PC-3 (cell line): Measurements from ENCODE around the gene PRODH. TPM values are rescaled to one million over a fixed set of nuclear protein-coding genes. Genes with fewer than 3 reads are reported as not detected.
"Not testable (repeated sequence)": the region's sequence is repeated elsewhere in the genome, so short reads cannot be mapped to it uniquely, and the experiment has no call there.

Experiments
- ATAC-seq: fragments of 200-7000 bp; cut with Tn5 transposase; 2 replicates; pipeline ENCODE4 v1.9.1; 2020; ENCODE audit warnings: mild to moderate bottlenecking, moderate library complexity
- BruUV-seq: library from RNA; stranded (reverse); fragments of 400-500 nt; replicated peaks from 2 replicates; lab custom pipeline; 2021; lab: Mats Ljungman, UMichigan
- CTCF ChIA-PET: fragments of 300-600 bp; sonication (Branson Sonifier 250); formaldehyde crosslinking; loops from one replicate; lab custom pipeline; 2022; ENCODE audit warnings: antibody characterized with exemption; lab: Charles Lee
- POLR2A ChIA-PET: fragments of 300-600 bp; sonication (Branson Sonifier 250); formaldehyde crosslinking; loops from one replicate; lab custom pipeline; 2022; ENCODE audit warnings: antibody characterized with exemption; ENCODE audit not compliant: unreplicated experiment; lab: Charles Lee
- DNase-seq: peaks from one replicate; pipeline ENCODE4 v3.0.0-alpha.2; 2015
- H2AFZ ChIP-seq: fragments of 300-600 bp; sonication (generic); 2 replicates; pipeline ENCODE4 v1.6.0; 2016; ENCODE audit warnings: antibody characterized with exemption, low read length
- H3F3A ChIP-seq: fragments of 300-600 bp; sonication (generic); one replicate; pipeline ENCODE4 v1.6.0; 2017; ENCODE audit warnings: antibody characterized with exemption, low read length, control low read depth, mild to moderate bottlenecking; ENCODE audit not compliant: unreplicated experiment
- H3K27ac ChIP-seq: fragments of 300-600 bp; sonication (generic); 2 replicates; pipeline ENCODE4 v1.5.1; 2016; ENCODE audit warnings: mild to moderate bottlenecking, low read length
- H3K27me3 ChIP-seq: fragments of 300-600 bp; sonication (generic); 2 replicates; pipeline ENCODE4 v1.6.1; 2016; ENCODE audit warnings: low read length, mixed read lengths
- H3K36me3 ChIP-seq: fragments of 300-600 bp; sonication (generic); 2 replicates; pipeline ENCODE4 v1.6.1; 2016; ENCODE audit warnings: low read depth, mixed run types, low read length, mixed read lengths
- H3K4me1 ChIP-seq: fragments of 300-600 bp; sonication (generic); 2 replicates; pipeline ENCODE4 v1.5.1; 2016; ENCODE audit warnings: low read length; ENCODE audit not compliant: insufficient read depth
- H3K4me2 ChIP-seq: fragments of 300-600 bp; sonication (generic); 2 replicates; pipeline ENCODE4 v1.6.0; 2016; ENCODE audit warnings: low read length
- H3K4me3 ChIP-seq: fragments of 300-600 bp; sonication (generic); 2 replicates; pipeline ENCODE4 v1.5.1; 2016; ENCODE audit warnings: mild to moderate bottlenecking, low read length, mixed read lengths
- H3K79me2 ChIP-seq: fragments of 300-600 bp; sonication (generic); 2 replicates; pipeline ENCODE4 v1.6.1; 2017; ENCODE audit warnings: low read length, mixed read lengths
- H3K9ac ChIP-seq: fragments of 300-600 bp; sonication (generic); 2 replicates; pipeline ENCODE4 v1.6.0; 2016; ENCODE audit warnings: mild to moderate bottlenecking, low read length
- H3K9me2 ChIP-seq: fragments of 300-600 bp; sonication (generic); replicated peaks from 2 replicates; pipeline ENCODE4 v1.6.1; 2016; ENCODE audit warnings: mixed run types, low read length, mixed read lengths
- H3K9me3 ChIP-seq: fragments of 300-600 bp; sonication (generic); 2 replicates; pipeline ENCODE4 v1.6.1; 2016; ENCODE audit warnings: low read length, mixed read lengths
- H4K20me1 ChIP-seq: fragments of 300-600 bp; sonication (generic); 2 replicates; pipeline ENCODE4 v1.6.1; 2016; ENCODE audit warnings: low read length, mixed read lengths
- EZH2 ChIP-seq: fragments of 300-600 bp; sonication (generic); IDR thresholded peaks from one replicate; pipeline ENCODE4 v1.6.1; 2017; ENCODE audit warnings: antibody characterized with exemption, mild to moderate bottlenecking, low read length; ENCODE audit not compliant: unreplicated experiment
- EZH2phosphoT487 ChIP-seq: fragments of 300-600 bp; sonication (generic); IDR thresholded peaks from 2 replicates; pipeline ENCODE4 v1.6.1; 2018; ENCODE audit warnings: mild to moderate bottlenecking, antibody characterized with exemption, low read length, borderline replicate concordance
- intact Hi-C: fragments of 100-400 bp; cut with micrococcal nuclease; formaldehyde crosslinking; loops from 2 replicates; pipeline ENCODE4 v1.9.0; 2023
- total RNA-seq: library from RNA; depleted of rRNA; stranded (reverse); fragments of >200 nt; gene quantifications from 2 replicates; pipeline ENCODE4 v1.2.3, GENCODE V29; 2014
- TF ChIP-seq, protein P1 (sequence below): fragments of 300-600 bp; sonication (generic); conservative IDR thresholded peaks from 2 replicates; pipeline ENCODE4 v1.5.1; 2017; ENCODE audit warnings: antibody characterized with exemption, low read depth, mild to moderate bottlenecking, low read length

PRODH gene
- total RNA-seq, 1 experiment from 2014 or later = 0.84 TPM

DNA sequence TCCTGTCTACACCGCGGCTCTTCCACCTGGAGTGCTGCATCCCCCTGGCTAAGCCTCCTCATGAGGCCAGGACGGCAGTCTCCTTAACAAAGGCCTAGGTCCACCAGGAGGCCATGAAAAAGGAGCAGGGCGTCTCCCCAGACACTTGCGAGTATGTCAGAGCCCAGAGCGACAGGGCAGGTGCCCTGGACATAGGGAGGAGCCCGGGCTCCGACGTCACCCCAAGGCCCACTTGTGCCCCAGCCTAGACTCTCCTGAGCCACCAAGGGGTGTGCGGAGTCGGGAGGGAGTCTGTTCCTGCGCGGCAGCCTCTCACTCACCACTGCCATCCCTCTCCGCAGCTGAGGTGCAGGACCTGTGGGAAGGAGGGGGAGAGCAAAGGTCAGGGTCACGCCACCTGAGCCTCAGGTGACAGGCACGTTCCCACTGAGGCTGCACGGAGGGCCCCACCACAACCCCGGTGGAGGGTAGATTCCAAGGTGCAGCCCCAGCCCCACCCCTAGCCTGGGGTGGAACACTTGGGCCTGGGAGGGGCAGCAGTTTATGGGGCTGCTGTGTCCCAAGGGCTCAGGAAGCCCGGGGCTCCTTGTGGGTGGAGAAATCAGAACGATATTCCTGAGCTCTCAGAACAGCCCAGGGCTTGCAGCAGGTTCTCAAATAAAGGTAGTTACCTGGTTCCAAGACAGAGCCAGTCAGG lies 10.6 kb downstream of the PRODH start:
- Histone ChIP-seq H3F3A (no peaks in the 10 kb centered on the region), H3K4me3 (no peak overlapping the region), H3K4me2 (no peak overlapping the region), H3K9me3 (no peaks in the 10 kb centered on the region), H3K27me3 (no peaks in the 10 kb centered on the region), H3K79me2 (no peaks in the 10 kb centered on the region), H4K20me1 (no peaks in the 10 kb centered on the region), H3K27ac (no peak overlapping the region), H3K9me2 (no peaks in the 10 kb centered on the region), H3K9ac (no peak overlapping the region), H3K36me3 (no peaks in the 10 kb centered on the region), H3K4me1 (no peaks in the 10 kb centered on the region), H2AFZ (no peak overlapping the region)
- ATAC-seq (no peak), DNase-seq (no peak)
- no TSS peak for BruUV-seq
- TF ChIP-seq EZH2phosphoT487 (no peak), EZH2 (no peak)
- TF ChIP-seq, protein P1, sequence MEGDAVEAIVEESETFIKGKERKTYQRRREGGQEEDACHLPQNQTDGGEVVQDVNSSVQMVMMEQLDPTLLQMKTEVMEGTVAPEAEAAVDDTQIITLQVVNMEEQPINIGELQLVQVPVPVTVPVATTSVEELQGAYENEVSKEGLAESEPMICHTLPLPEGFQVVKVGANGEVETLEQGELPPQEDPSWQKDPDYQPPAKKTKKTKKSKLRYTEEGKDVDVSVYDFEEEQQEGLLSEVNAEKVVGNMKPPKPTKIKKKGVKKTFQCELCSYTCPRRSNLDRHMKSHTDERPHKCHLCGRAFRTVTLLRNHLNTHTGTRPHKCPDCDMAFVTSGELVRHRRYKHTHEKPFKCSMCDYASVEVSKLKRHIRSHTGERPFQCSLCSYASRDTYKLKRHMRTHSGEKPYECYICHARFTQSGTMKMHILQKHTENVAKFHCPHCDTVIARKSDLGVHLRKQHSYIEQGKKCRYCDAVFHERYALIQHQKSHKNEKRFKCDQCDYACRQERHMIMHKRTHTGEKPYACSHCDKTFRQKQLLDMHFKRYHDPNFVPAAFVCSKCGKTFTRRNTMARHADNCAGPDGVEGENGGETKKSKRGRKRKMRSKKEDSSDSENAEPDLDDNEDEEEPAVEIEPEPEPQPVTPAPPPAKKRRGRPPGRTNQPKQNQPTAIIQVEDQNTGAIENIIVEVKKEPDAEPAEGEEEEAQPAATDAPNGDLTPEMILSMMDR = no peak
- intact Hi-C loops = no loop called here
- CTCF ChIA-PET = no interaction called here
- POLR2A ChIA-PET = no interaction called here

- POLR2A ChIA-PET, H3K9me3 ChIP-seq, H3K36me3 ChIP-seq, H3K9ac ChIP-seq, CTCF ChIA-PET, DNase-seq, ATAC-seq, H3K27ac ChIP-seq, H3K4me1 ChIP-seq, H3K79me2 ChIP-seq, H3K4me3 ChIP-seq, H3K9me2 ChIP-seq, H3F3A ChIP-seq, BruUV-seq, H3K4me2 ChIP-seq, H4K20me1 ChIP-seq, H3K27me3 ChIP-seq, H2AFZ ChIP-seq, intact Hi-C loops: not testable (repeated sequence)
These were observed 15.7 kb downstream of the PRODH start for GRCh38 chr22:18920257-18920902.

DNA sequence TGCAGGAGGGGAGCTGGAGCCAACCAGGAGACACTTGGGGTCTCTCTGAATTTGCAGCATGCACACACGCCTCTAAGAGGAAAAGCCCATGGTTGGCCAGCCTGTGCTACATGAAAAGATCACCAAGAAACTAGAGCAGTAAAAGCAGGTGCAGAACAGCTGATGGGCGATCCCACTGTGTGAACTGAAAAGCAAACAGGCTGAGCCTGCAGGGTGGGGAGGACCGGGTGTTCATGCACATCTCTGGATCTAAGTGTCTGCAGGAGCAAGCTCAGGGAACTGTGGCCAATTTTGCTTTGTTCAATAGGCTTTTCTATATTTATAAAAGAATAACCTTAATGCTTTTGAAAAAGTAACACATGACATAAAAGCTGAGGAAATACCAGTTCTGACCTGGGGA lies 18.3 kb downstream of the PRODH start:
- H3K9me2 ChIP-seq, H4K20me1 ChIP-seq, H3K4me2 ChIP-seq, DNase-seq, H3K79me2 ChIP-seq, H3F3A ChIP-seq, ATAC-seq, H3K4me1 ChIP-seq, H3K36me3 ChIP-seq, POLR2A ChIA-PET, H3K27me3 ChIP-seq, CTCF ChIA-PET, H3K27ac ChIP-seq, BruUV-seq, H3K9ac ChIP-seq, intact Hi-C loops, H2AFZ ChIP-seq, H3K4me3 ChIP-seq, H3K9me3 ChIP-seq: not testable (repeated sequence)

DNA sequence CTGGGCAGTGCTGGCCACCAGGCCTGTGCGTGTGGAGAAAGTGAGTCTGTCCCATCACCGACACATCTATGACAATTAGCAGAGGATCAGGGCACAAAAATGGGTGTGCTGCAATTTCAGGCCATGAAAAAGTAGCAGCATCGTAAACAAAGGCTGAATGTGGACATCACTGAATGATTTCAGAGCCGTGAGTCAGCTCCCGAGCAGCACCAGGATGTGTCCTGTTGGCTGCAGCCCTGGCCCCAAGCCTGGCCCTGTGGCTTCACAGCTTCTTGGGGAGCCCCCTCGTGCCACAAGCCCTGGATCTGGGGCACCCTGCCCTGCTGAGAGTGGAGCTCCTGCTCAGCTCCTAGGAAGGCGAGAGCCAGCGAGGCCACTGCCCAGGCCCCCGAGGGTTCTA lies 20.5 kb downstream of the PRODH start:
- H2AFZ ChIP-seq, H3K4me1 ChIP-seq, H3K4me2 ChIP-seq, H3K27me3 ChIP-seq, CTCF ChIA-PET, H3K36me3 ChIP-seq, H3F3A ChIP-seq, H3K4me3 ChIP-seq, intact Hi-C loops, H3K79me2 ChIP-seq, H3K9me3 ChIP-seq, H3K9ac ChIP-seq, POLR2A ChIA-PET, DNase-seq, BruUV-seq, ATAC-seq, H3K27ac ChIP-seq, H4K20me1 ChIP-seq, H3K9me2 ChIP-seq: not testable (repeated sequence)

- H4K20me1 ChIP-seq, H3K9me2 ChIP-seq, H3K4me1 ChIP-seq, DNase-seq, CTCF ChIA-PET, H3K79me2 ChIP-seq, H2AFZ ChIP-seq, H3K27me3 ChIP-seq, H3K4me3 ChIP-seq, ATAC-seq, H3K27ac ChIP-seq, H3F3A ChIP-seq, H3K36me3 ChIP-seq, intact Hi-C loops, BruUV-seq, POLR2A ChIA-PET, H3K4me2 ChIP-seq, H3K9me3 ChIP-seq, H3K9ac ChIP-seq: not testable (repeated sequence)
These were observed 21.5 kb downstream of the PRODH start for GRCh38 chr22:18914558-18914957.
